HCT116 (cell line): ENCODE results near the gene EML4. TPM values are rescaled to one million over a fixed set of nuclear protein-coding genes. Genes with fewer than 3 reads are reported as not detected.

Source experiments
- ATAC-seq: fragments of 200-7000 bp; cut with Tn5 transposase; 2 replicates; pipeline ENCODE4 v1.9.1; 2020; ENCODE audit warnings: mild to moderate bottlenecking, moderate library complexity
- BruUV-seq: library from RNA; stranded (reverse); fragments of 400-500 nt; replicated peaks from 2 replicates; lab custom pipeline; 2021; lab: Mats Ljungman, UMichigan
- CTCF ChIA-PET: fragments of 300-600 bp; sonication (Branson Sonifier 250); formaldehyde crosslinking; loops from one replicate; lab custom pipeline; 2021; ENCODE audit warnings: antibody characterized with exemption; lab: Charles Lee
- POLR2A ChIA-PET: fragments of 300-600, 350-600 bp; sonication (Branson Sonifier 250); formaldehyde crosslinking; loops from one replicate; lab custom pipeline; 2021; ENCODE audit warnings: antibody characterized with exemption; lab: Charles Lee
- RAD21 ChIA-PET, 2 experiments: fragments of 300-600 bp; sonication (Branson Sonifier 250); formaldehyde crosslinking; loops; one replicate each; lab custom pipeline; 2023; ENCODE audit warnings: low total read pairs in 2 of 2; ENCODE audit not compliant: uncharacterized antibody in 2 of 2, unreplicated experiment in 2 of 2, low non-redundant PET in 1 of 2; lab: Charles Lee
- DNase-seq: peaks from one replicate; pipeline ENCODE4 v3.0.0-alpha.2; 2010; ENCODE audit warnings: low read depth, low spot score
- H2AFZ ChIP-seq: fragments of 200-600 bp; shearing (Covaris generic), sonication (generic); 2 replicates; pipeline ENCODE4 v1.6.1; 2017; ENCODE audit warnings: low read depth, mixed run types, mixed read lengths, antibody characterized with exemption, low read length; ENCODE audit not compliant: poor library complexity, severe bottlenecking
- H3K27ac ChIP-seq: 2 replicates; pipeline ENCODE4 v1.5.1; 2012; ENCODE audit warnings: low read depth, low read length
- H3K27me3 ChIP-seq: fragments of 200-600 bp; sonication (generic); 2 replicates; pipeline ENCODE4 v1.6.1; 2016; ENCODE audit warnings: mixed run types, low read length, mixed read lengths; ENCODE audit not compliant: insufficient read depth
- H3K36me3 ChIP-seq, 2 experiments: fragments of 200-500 bp in 1 of 2; fragments of 200-600 bp in 1 of 2; sonication (Bioruptor generic) in 1 of 2; sonication (generic) in 1 of 2; 2 replicates each; pipeline versions ENCODE4 v1.5.1 to v1.6.1; 2014 to 2016; ENCODE audit warnings: low read length in 2 of 2, inconsistent platforms in 1 of 2, mixed read lengths in 1 of 2, mixed run types in 1 of 2; ENCODE audit not compliant: insufficient read depth in 2 of 2, control insufficient read depth in 1 of 2
- H3K4me1 ChIP-seq, 2 experiments: fragments of 200-600 bp in 1 of 2; sonication (generic) in 1 of 2; 2 replicates each; pipeline versions ENCODE4 v1.5.1 to v1.6.1; 2012 to 2017; ENCODE audit warnings: low read length in 2 of 2, inconsistent platforms in 1 of 2, mild to moderate bottlenecking in 1 of 2, mixed read lengths in 1 of 2, mixed run types in 1 of 2, moderate library complexity in 1 of 2; ENCODE audit not compliant: insufficient read depth in 2 of 2, control insufficient read depth in 1 of 2
- H3K4me2 ChIP-seq: fragments of 200-600 bp; sonication (generic); 2 replicates; pipeline ENCODE4 v1.6.1; 2017; ENCODE audit warnings: mixed run types, low read length, mixed read lengths
- H3K4me3 ChIP-seq, 2 experiments: fragments of 200-600 bp in 1 of 2; sonication (generic) in 1 of 2; replicated peaks in 1 of 2; 2 replicates each; pipeline ENCODE4 v1.5.1; 2011 to 2016; ENCODE audit warnings: low read length in 2 of 2, control low read depth in 1 of 2, low read depth in 1 of 2, mild to moderate bottlenecking in 1 of 2, mixed read lengths in 1 of 2, mixed run types in 1 of 2
- H3K79me2 ChIP-seq: fragments of 200-600 bp; sonication (generic); 2 replicates; pipeline ENCODE4 v1.6.1; 2017; ENCODE audit warnings: mild to moderate bottlenecking, mixed run types, low read length, moderate library complexity, mixed read lengths; ENCODE audit not compliant: insufficient read depth
- H3K9ac ChIP-seq: fragments of 200-600 bp; sonication (generic); 2 replicates; pipeline ENCODE4 v1.6.1; 2016; ENCODE audit warnings: low read length, mixed read lengths
- H3K9me2 ChIP-seq: fragments of 200-600 bp; sonication (generic), shearing (Covaris generic); 2 replicates; pipeline ENCODE4 v1.6.1; 2017; ENCODE audit warnings: mixed run types, mild to moderate bottlenecking, moderate library complexity; ENCODE audit not compliant: insufficient read depth
- H3K9me3 ChIP-seq, 2 experiments: fragments of 200-500 bp in 1 of 2; fragments of 200-600 bp in 1 of 2; sonication (Bioruptor generic) in 1 of 2; sonication (generic) in 1 of 2; 2 replicates each; pipeline ENCODE4 v1.6.1; 2014 to 2017; ENCODE audit warnings: low read length in 2 of 2, mixed read lengths in 2 of 2, inconsistent platforms in 1 of 2, low read depth in 1 of 2, mild to moderate bottlenecking in 1 of 2, mixed run types in 1 of 2, moderate library complexity in 1 of 2; ENCODE audit not compliant: control insufficient read depth in 1 of 2, insufficient read depth in 1 of 2
- H4K20me1 ChIP-seq: fragments of 200-600 bp; sonication (generic), shearing (Covaris generic); 2 replicates; pipeline ENCODE4 v1.6.1; 2017; ENCODE audit warnings: mixed run types, mild to moderate bottlenecking, moderate library complexity; ENCODE audit not compliant: insufficient read depth
- CTCF ChIP-seq, 3 experiments: fragments of 200-600 bp in 1 of 3; sonication (generic) in 1 of 3; IDR thresholded peaks in 2 of 3; conservative IDR thresholded peaks in 1 of 3; 2 replicates each; pipeline ENCODE4 v1.5.1; 2012 to 2017; ENCODE audit warnings: low read depth in 2 of 3, low read length in 2 of 3, antibody characterized with exemption in 1 of 3, borderline replicate concordance in 1 of 3, control low read depth in 1 of 3, mild to moderate bottlenecking in 1 of 3, mixed read lengths in 1 of 3, mixed run types in 1 of 3, moderate library complexity in 1 of 3; ENCODE audit not compliant: insufficient read depth in 1 of 3
- EGR1 ChIP-seq: IDR thresholded peaks from 2 replicates; pipeline ENCODE4 v1.6.1; 2012; ENCODE audit warnings: low read depth
- ELF1 ChIP-seq: IDR thresholded peaks from 2 replicates; pipeline ENCODE4 v1.6.1; 2012; ENCODE audit warnings: low read depth, borderline replicate concordance
- EZH2phosphoT487 ChIP-seq: fragments of 200-600 bp; IDR thresholded peaks from 2 replicates; pipeline ENCODE4 v1.6.1; 2018; ENCODE audit warnings: antibody characterized with exemption, borderline replicate concordance
- JUND ChIP-seq: IDR thresholded peaks from 2 replicates; pipeline ENCODE4 v1.6.1; 2012
- POLR2A ChIP-seq: IDR thresholded peaks from 2 replicates; pipeline ENCODE4 v1.7.0; 2011; ENCODE audit warnings: borderline replicate concordance; ENCODE audit not compliant: insufficient read depth, insufficient read length; ENCODE audit errors: extremely low read depth
- RAD21 ChIP-seq: IDR thresholded peaks from 2 replicates; pipeline ENCODE4 v1.6.1; 2012; ENCODE audit warnings: low read depth, mild to moderate bottlenecking
- SIN3A ChIP-seq: IDR thresholded peaks from 2 replicates; pipeline ENCODE4 v1.6.1; 2012; ENCODE audit warnings: low read depth
- SP1 ChIP-seq: IDR thresholded peaks from 2 replicates; pipeline ENCODE4 v1.6.1; 2012; ENCODE audit warnings: low read depth
- TCF7L2 ChIP-seq: IDR thresholded peaks from 2 replicates; pipeline ENCODE4 v1.7.0; 2011; ENCODE audit warnings: borderline replicate concordance, inconsistent platforms; ENCODE audit not compliant: insufficient read depth, insufficient read length; ENCODE audit errors: extremely low read depth
- ZFX ChIP-seq: fragments of 450-650 bp; IDR thresholded peaks from 2 replicates; pipeline ENCODE4 v1.6.1; 2017
- ZNF274 ChIP-seq: fragments of 200-500 bp; sonication (Bioruptor generic); IDR thresholded peaks from 2 replicates; pipeline ENCODE4 v1.6.1; 2014; ENCODE audit warnings: mild to moderate bottlenecking, low read depth, low read length, inconsistent platforms
- intact Hi-C: fragments of 100-400 bp; cut with micrococcal nuclease; formaldehyde crosslinking; loops from 2 replicates; pipeline ENCODE4 v1.10.0; 2022
- total RNA-seq: library from RNA; stranded (reverse); gene quantifications from one replicate; pipeline ENCODE4 v1.2.1, GENCODE V29; 2021; ENCODE audit not compliant: unreplicated experiment
- TF ChIP-seq, protein P1 (sequence below): IDR thresholded peaks from 2 replicates; pipeline ENCODE4 v1.6.1; 2011; ENCODE audit warnings: mild to moderate bottlenecking, low read length, moderate library complexity; ENCODE audit not compliant: insufficient replicate concordance; ENCODE audit errors: extremely low read depth

EML4 gene
- total RNA-seq, 1 experiment from 2014 or later: 53.5 TPM

GRCh38 chr2:42128721-42129486 lies 40.2 kb upstream of the EML4 start:
- Histone ChIP-seq H3K27me3 (no peaks in the 10 kb centered on the region; the same call in 1 of the 2 replicates), H3K9me2 (no peaks in the 10 kb centered on the region), H3K9me3 (no peaks in the 10 kb centered on the region), H4K20me1 (no peaks in the 10 kb centered on the region), H3K4me2 (peak overlapping the region; percentile 3; the same call in 1 of the 2 replicates), H3K36me3 (no peaks in the 10 kb centered on the region), H2AFZ (no peak overlapping the region), H3K4me1 (peaks cover 12 to 27% of the 10 kb centered on the region in 2 experiments), H3K27ac (no peak overlapping the region), H3K79me2 (no peaks in the 10 kb centered on the region), H3K4me3 (no peak overlapping the region), H3K9ac (no peak overlapping the region)
- intact Hi-C loops: no loop called here
- ATAC-seq (no peak), DNase-seq (no peak)
- ChIA-PET CTCF (interaction anchor here (1.3 kb wide), 1 partner anchor 13 kb away, joined by 3 read pairs; no protein-coding TSS in a partner anchor), RAD21 (no interaction called here), POLR2A (no interaction called here)
- no TSS peak for BruUV-seq
- TF ChIP-seq EGR1 (no peak), JUND (no peak), POLR2A (no peak), SIN3A (no peak), RAD21 (no peak)
- TF ChIP-seq, protein P1, sequence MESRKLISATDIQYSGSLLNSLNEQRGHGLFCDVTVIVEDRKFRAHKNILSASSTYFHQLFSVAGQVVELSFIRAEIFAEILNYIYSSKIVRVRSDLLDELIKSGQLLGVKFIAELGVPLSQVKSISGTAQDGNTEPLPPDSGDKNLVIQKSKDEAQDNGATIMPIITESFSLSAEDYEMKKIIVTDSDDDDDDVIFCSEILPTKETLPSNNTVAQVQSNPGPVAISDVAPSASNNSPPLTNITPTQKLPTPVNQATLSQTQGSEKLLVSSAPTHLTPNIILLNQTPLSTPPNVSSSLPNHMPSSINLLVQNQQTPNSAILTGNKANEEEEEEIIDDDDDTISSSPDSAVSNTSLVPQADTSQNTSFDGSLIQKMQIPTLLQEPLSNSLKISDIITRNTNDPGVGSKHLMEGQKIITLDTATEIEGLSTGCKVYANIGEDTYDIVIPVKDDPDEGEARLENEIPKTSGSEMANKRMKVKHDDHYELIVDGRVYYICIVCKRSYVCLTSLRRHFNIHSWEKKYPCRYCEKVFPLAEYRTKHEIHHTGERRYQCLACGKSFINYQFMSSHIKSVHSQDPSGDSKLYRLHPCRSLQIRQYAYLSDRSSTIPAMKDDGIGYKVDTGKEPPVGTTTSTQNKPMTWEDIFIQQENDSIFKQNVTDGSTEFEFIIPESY: no peak

GRCh38 chr2:42129487-42129852 lies 39.7 kb upstream of the EML4 start:
- no peaks in the 10 kb centered on the region; the same call in 1 of the 2 replicates for H3K27me3 ChIP-seq
- BruUV-seq: no TSS peak
- H3K4me1 ChIP-seq: peaks cover 12 to 27% of the 10 kb centered on the region in 2 experiments
- no peak for ATAC-seq
- no peak overlapping the region for H2AFZ ChIP-seq
- H3K27ac ChIP-seq: no peak overlapping the region
- RAD21 ChIA-PET: no interaction called here
- no peaks in the 10 kb centered on the region for H3K9me3 ChIP-seq
- intact Hi-C loops: no loop called here
- no peaks in the 10 kb centered on the region for H3K36me3 ChIP-seq
- H3K79me2 ChIP-seq: no peaks in the 10 kb centered on the region
- POLR2A ChIA-PET: no interaction called here
- DNase-seq: no peak
- CTCF ChIA-PET: no interaction called here
- H3K4me2 ChIP-seq: no peak overlapping the region
- no peak overlapping the region for H3K9ac ChIP-seq
- no peaks in the 10 kb centered on the region for H3K9me2 ChIP-seq
- H4K20me1 ChIP-seq: no peaks in the 10 kb centered on the region
- no peak overlapping the region for H3K4me3 ChIP-seq
- TF ChIP-seq ZNF274: no peak
- no peak for TF ChIP-seq ZFX
- TF ChIP-seq, protein P1: no peak
- no peak for TF ChIP-seq POLR2A
- no peak for TF ChIP-seq CTCF (IDR thresholded peaks at IDR 0.05 in 2 of 3, conservative IDR thresholded peaks at IDR 0.05 in 1 of 3; ENCODE audit: borderline replicate concordance in 1 of 3, insufficient read depth in 1 of 3, low read depth in 2 of 3, low read length in 2 of 3)
- no peak for TF ChIP-seq SP1
- TF ChIP-seq TCF7L2: no peak
- TF ChIP-seq RAD21: no peak
- no peak for TF ChIP-seq ELF1
- TF ChIP-seq EZH2phosphoT487: no peak
